Medulla oblongata (tissue), 1 donor: ENCODE results near the gene ACYP2.
"Not testable (repeated sequence)": the region's sequence is repeated elsewhere in the genome, so short reads cannot be mapped to it uniquely, and the experiment has no call there.

Experiments used
- DNase-seq: peaks from one replicate; pipeline ENCODE4 v3.0.0-alpha.2; 2015; ENCODE audit errors: extremely low spot score

ACYP2 gene

DNA sequence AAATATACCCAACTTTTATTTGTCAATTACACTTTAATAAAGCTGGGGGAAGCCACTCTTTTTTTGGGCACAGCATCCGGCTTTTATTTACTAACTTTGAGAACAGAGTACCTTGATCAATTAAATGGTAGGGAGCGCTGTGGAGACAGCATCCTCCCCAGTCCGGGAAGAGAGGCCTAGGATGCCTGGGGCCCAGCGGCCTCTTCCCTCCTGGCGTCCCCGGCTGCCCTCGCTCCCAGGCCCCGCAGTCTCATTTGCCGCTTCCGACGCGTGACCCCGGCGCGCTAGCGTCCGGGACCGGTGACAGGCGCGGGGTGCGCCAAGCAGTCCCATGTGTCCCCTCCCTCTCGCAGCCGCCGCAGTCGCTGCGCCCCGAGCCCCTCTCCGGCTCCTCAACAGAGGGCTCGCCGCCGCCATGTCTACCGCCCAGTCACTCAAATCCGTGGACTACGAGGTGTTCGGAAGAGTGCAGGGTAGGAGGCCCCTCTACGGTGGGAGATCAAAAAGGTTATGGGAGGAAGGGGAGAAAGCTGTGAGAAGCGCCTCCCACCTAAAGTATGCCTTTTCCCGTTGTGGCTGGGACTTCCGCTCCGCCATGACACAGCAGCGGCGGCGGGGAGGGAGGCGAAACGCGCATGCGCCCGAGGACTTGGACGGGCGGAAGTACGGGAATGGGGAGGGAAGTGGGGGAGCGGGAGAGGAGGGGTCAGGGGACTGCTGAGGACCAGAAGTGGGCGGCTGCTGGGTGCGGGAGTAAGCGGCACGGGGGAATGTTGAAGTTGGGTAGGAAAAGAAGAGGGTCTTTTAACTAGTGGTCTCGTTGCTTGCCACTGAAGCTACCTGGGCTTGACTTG is at the start of gene ACYP2:
Gene ACYP2, plus strand, starts transcription at position 332 of the 854 bp plus-strand sequence.
- DNase-seq, result peak; percentile 98

DNA sequence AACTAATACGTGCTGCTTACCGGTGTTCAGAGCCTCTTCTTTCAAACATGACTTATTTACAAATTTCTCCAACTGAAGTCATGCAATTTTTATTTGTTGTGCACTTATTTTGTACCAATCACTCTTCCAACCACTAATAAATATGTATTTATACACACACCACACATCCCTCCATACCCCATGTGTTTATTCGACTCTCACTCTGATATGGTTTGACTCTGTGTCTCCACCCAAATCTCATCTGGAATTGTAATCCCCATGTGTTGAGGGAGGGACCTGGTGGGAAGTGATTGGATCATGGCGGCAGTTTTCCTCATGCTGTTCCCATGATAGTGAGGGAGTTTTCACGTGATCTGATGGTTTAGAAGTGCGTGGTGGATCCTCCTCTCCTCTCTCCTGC is 49.5 kb upstream of the ACYP2 start:
- DNase-seq, result no peak

- DNase-seq, result no peak
Measured at GRCh38 chr2:54067851-54068375, 47.5 kb upstream of the ACYP2 start.

- DNase-seq, result not testable (repeated sequence)
Measured at GRCh38 chr2:54072483-54072882, 42.9 kb upstream of the ACYP2 start.

DNA sequence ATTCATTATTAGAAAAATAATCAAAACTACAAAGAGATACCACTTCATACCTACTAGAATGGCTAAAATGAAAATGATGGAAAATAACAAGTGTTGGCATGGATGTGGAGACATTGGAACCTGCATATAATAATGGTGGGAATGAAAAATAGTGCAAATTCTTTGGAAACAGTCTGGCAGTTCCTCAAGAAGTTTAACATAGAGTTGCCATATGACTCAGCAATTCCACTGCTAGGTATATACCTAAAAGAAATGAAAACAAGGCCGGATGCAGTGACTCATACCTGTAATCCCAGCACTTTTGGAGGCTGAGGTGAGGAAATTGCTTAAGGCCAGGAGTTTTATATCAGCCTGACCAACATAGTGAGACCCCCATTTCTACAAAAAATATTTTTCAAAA is 41.6 kb upstream of the ACYP2 start:
- DNase-seq, result no peak

DNA sequence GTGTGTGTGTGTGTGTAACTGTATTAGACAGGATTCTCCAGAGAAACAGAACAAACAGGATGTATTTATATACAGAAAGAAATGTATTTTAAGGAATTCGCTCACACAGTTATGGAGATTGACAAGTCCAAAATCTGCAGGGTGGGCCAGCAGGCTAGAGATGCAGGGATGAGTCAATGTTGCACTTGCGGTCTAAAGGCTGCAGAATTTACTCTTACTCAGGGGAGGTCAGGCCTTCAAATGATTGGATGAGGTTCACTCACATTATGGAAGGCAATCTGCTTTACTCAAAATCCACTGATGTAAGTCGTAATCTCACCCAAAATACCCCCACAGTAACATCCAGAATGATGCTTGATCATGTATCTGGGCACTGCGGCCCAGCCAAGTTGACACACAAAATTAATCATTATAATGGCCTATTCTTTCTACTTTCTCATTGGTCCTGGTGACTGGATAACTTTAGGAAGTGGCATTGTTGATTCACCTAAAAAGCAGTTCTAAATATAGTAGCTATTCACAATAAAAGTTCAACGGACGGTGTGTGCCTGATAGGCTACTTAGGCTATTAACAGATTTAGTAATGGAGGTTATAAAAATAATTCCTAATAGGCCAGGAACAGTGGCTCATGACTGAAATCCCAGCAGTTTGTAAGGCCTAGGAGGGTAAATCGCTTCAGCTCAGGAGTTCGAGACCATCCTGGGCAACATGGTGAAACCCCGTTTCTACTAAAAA is 40.6 kb upstream of the ACYP2 start:
- no peak for DNase-seq

DNA sequence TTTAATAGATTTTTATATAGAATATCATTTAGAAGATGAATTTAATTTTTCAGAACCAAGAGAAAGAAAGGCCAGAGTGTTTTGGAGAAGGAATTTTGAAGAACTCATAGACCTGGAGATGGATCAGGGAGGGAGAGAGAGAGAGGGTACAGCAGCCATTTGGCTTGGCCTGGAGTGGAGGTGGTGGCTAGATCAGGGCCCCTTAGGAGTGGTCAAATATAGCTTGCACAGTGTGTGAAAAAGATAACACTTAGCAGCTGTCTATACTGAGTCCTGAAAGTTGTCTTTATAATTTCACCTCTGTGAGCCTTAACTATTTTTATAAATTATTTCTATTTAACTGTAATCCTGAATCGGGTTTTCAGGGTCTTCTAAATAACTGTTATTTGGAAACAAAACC is 38.8 kb upstream of the ACYP2 start:
- DNase-seq, result no peak

DNA sequence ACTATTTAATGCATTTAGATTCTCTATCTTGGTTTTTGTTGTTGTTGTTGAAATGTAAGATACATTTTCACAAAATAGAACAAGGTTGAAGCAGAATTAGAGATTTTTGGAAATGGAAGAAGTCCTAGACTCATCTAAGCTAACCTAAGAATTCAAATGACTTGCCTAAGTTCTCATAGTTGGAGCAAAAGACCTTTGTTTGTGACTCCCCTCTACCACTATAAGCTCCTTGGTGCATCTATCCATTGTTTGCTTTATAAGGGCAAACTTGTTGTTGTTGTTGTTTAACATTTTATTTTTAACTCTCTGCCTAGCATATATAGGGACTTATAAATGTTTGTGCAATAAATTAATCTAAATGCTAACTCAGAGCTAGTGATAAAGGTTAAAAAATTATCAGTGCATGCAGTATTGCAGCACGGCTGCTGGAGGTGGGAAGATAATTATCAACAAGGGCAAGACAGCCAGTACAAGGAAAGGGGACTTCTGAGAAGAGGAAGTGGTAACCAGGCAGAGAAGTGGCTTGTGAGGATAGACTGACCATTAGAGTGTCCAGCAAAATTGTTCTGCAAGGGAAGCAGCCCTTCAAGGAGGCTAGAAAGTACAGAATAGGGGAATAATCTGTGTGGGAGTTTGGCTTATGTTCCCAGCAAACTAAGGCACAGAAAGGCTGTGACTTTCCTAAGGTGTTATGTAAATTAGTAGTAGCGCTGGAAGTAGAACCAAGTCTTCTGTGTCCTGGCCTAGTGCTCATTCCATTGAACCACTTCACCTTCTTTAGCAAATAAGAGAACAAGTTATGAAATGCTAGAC is 38.1 kb upstream of the ACYP2 start:
- DNase-seq, result no peak

- DNase-seq, result peak; percentile 69
Measured at GRCh38 chr2:54079331-54079730, 36.1 kb upstream of the ACYP2 start.

- no peak for DNase-seq
Measured at GRCh38 chr2:54081574-54081973, 33.8 kb upstream of the ACYP2 start.

GRCh38 chr2:54083021-54083420 is 32.4 kb upstream of the ACYP2 start:
- peak; percentile 43 for DNase-seq

DNA sequence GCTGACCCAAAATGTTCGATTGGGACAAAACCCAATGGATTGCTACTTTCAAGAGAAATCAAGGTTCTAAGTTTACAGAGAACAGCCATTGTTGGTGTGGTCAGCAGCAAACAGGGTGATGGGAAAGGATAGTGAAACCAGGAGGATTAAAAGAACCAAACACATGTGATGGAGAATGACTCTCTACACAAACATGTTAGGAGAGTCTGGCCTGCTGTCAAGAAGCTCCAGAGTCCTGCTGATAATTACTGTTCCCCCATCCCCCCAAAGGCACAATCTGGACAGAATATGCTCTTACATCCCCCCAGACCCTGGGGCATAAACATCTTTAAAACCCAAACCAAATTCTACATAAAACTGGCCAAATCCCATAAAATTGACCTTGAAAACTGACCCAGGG is 32.0 kb upstream of the ACYP2 start:
- DNase-seq, result no peak

GRCh38 chr2:54084600-54084999 is 30.8 kb upstream of the ACYP2 start:
- DNase-seq, result peak; percentile 67

GRCh38 chr2:54085069-54085468 is 30.3 kb upstream of the ACYP2 start:
- DNase-seq, result no peak

DNA sequence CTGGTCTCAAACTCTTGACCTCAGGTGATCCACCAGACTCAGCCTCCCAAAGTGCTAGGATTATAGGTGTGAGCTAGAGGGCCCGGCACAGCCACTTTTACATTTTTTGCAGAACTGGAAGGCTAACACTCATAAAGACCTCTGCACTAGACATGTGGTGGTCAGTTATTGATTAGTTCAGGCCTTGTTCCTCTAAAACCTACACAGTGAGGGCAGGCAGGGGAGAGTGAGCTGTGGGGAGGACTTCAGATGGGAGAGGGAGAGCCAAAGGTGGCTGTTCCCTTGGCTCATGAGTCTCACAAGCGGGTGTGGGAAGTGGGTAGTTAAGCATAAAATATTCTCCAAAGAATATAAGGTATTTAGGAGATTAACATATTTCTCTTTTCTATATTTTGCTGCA is 29.3 kb upstream of the ACYP2 start:
- DNase-seq, result no peak

DNA sequence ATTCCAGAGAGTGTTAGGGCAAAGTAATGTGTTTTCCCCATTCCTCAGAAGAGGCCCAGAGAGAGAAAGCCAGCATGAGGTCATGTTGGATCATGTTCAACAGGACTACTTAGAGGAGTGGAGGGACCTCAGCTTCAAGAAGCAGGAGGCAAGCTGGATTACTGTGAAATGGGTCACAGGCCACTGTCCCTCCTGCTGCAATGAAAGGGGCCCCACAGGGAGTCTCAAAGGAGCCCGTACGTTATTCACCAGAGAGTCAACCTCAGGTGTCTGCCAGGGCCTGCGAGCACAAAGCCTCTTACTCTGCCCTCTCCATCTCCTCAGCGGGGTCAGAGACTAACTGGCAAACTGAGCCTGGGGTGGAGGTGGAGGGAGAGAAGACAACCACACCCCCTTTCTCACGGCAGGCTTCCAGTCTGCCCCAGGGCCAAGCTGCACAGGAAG is 27.2 kb upstream of the ACYP2 start:
- DNase-seq, result peak; percentile 33

DNA sequence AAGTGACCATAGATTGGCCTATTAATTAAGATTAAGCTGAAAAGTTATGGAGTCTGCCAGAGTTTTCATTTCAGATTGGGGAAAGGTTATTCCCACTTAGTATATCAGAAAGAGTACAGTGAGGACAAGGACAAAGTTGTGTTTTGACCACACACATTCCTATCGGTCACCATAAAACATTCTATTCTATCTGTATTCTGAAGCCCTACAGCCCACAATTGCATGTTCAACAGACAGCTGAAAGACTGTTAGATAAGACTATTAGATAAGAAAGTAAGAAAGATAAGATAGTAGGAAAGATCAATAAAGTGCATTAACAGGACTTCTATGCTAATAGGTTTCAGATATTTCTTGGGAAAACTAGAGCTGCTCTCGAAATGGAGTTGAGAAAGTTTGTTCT is 26.7 kb upstream of the ACYP2 start:
- DNase-seq, result no peak

DNA sequence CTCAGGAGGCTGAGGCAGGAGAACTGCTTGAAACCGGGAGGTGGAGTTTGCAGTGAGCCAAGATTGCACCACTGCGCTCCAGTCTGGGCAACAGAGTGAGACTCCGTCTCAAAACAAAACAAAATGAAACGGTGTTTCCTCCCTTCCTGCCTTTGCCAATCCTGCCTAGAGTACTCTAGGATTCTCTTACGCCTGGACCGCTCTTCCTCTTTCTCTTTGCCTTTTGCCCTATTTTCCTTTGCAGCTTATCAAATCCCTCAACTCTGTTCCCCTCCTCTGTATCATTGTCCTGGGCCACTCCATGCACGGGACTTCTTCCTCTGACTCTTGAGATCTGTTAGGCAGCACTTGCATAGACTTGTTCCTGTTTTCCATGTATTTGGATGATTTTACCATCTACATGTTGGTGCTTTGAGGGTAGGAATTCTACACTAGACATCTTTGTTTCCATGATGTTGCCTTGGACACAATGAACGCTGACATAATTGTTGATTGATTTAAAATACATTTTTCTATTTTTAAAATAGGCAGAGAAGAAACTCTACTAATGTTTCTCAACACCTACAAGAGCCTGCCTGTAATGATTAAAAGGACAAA is 24.8 kb upstream of the ACYP2 start:
- no peak for DNase-seq

- DNase-seq, result no peak
Measured at GRCh38 chr2:54092940-54093339, 22.5 kb upstream of the ACYP2 start.

- not testable (repeated sequence) for DNase-seq
Measured at GRCh38 chr2:54095406-54095805, 20.0 kb upstream of the ACYP2 start.

- not testable (repeated sequence) for DNase-seq
Measured at GRCh38 chr2:54096141-54096540, 19.3 kb upstream of the ACYP2 start.

- DNase-seq, result no peak
Measured at GRCh38 chr2:54097124-54097523, 18.3 kb upstream of the ACYP2 start.
